HuH-7.5 (cell line): ENCODE results near the gene NLGN1.
A peak's percentile ranks its signal among the peaks of the same experiment; 100 is the strongest.
"Not testable (repeated sequence)": the region's sequence is repeated elsewhere in the genome, so short reads cannot be mapped to it uniquely, and the experiment has no call there.

Experiments used
- DNase-seq: peaks from one replicate; pipeline ENCODE4 v3.0.0; 2011; ENCODE audit warnings: low spot score

NLGN1 gene

DNA sequence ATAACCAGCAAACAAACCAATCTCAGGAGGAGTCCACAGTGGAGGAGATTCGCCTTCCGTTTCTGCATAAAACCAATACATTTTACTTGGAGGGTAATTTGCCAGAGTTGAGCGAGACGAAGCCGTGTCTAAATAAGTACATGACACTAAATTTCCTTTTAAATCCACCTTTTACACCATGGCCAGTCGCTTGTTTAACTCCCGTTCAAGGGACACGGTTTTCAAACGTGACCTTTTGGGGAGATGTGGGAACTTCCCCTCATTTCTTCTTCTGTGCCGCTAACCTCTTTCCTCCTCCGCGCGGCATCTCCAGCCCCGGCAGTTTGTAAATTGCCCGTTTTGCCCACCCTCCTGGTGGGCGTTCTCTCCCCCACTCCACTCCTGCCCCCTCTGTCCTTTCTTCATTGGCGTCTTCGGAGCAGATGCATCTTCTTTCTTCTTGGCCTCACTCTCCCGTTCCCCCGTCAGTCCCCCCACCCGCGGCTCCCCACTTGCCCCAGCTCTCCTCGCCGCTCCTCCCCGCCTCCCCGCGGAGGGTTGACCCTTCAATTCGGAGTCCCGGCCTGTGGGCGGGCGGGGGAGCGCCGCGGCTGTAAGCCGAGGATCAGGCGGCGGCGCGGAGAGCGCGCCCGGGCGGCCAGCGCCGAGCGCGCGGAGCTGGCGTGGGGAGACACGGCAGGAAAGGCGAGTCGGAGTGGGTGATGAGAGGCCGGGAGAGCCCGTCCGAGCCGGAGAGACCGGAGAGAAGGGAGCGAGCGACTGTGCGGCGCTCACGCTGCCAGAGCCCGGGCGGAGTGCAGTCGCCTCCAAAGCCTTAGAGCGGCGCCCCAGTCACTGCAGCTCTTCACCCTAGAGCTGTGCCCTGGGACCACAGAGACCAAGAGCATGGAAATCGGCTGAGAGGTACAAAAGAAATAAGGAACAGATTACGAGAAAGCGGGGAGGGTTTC is at the start of gene NLGN1:
TSS of gene NLGN1 (plus strand) at position 584 of the 950 bp plus-strand sequence.
- DNase-seq, result peak; percentile 21

DNA sequence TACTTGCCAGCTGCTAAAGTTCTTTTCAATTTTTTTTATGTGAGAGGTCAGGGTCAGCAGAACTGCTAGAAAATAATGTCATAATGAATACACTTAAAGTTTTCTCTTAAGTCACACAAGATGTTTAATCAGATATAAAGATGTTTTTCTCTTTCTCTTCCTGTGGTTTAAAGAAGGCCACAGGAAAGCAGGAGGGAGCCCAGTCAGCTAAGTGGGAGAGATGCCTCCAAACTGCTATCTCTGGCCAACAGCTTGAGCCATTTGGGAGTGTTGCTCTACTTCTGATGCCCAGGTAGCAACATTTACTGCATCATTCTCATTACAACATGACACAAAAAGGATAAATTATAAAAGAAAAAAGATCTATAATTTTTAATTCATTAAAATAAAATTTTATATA is 45.7 kb upstream of the NLGN1 start:
- DNase-seq, result no peak

DNA sequence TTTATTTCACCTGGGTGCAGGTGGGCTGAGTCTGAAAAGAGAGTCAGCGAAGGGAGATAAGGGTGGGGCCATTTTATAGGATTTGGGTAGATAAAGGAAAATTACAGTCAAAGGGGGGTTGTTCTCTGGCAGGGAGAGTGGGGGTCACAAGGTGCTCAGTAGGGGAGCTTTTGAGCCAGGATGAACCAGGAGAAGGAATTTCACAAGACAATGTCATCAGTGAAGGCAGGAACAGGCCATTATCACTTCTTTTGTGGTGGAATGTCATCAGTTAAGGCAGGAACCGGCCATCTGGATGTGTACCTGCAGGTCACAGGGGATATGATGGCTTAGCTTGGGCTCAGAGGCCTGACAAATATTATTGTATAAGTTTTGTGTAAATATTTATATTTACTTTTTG is 44.4 kb upstream of the NLGN1 start:
- not testable (repeated sequence) for DNase-seq

DNA sequence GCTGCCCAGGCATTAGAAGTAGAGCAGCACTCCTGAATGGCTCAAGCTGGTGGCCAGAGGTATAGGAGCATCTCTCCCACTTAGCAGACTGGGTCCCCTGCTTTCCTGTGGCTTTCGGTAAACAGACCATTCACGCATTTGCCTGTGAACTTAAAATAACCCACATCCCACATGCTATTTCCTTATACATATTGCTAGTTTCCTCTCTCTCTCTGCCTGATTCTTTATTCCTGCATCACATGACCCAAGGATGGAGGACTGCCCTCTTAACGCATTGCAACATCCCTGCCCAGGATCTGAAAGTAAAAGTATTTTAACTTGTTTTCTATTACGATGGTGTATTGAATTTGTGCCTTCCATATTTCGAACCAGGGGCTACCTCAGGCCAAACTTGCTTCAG is 43.4 kb upstream of the NLGN1 start:
- DNase-seq, result no peak

- no peak for DNase-seq
Observed at GRCh38 chr3:173371848-173372487, 25.6 kb upstream of the NLGN1 start.

DNA sequence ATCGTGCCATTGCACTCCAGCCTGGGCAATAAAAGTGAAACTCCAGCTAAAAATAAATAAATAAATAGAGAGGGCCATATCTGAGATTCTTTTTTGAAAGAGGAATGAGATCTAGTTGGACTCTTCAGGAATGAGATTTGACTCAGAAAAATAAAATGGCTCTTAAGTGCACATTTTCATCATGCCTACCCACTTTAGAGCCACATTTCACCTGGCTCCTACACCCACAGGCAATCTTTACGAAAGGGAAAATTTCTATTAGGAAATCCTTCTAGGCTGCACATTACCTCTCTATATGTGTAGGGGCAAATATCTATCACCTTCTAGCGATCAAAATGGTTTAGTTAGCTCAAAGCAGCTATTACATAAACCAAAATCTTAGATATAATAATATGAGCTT is 16.9 kb upstream of the NLGN1 start:
- DNase-seq, result no peak

GRCh38 chr3:173381936-173382335 is 15.6 kb upstream of the NLGN1 start:
- not testable (repeated sequence) for DNase-seq

- DNase-seq, result peak; percentile 32
Observed at GRCh38 chr3:173395073-173395411, 2.5 kb upstream of the NLGN1 start.

DNA sequence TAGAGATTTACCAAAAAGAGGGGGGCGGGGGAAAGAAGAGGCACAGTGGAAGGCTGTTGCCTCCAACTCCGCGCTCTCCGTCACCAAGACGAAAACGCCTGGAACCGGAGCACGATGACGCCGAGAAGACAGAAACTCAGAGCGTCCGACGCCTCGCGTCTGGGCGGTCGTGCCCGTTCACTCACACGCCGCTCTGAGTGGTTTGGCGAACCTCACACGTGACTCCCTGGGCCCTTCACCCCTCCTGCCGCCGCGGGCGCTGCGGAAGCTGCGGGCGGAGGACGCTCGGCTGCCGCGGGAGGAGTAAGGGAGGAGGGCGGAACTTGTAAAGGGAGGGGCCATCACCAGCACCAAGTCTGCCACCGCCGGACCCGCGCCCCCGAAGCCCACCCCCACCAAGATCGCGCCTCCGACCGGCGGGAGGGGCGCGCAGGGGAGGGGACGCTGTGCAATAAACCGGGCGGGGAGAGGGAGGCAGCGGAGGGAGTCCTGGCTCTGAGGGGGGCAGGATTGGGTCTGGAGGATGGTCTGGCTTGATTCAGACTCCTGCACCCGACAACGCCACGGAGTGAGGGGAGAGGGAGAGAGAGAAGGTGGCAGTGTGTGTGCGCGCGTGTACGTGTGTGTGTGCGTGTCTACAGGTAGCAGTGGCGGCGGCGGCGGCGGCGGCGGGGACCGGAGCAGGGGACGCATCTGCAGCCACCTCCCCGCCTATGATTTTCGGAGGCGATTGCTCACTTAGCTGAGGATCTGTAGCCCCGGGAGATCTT is 1.9 kb upstream of the NLGN1 start:
- DNase-seq, result peak; percentile 47

- no peak for DNase-seq
Observed at GRCh38 chr3:173396191-173397041, 1.1 kb upstream of the NLGN1 start.

DNA sequence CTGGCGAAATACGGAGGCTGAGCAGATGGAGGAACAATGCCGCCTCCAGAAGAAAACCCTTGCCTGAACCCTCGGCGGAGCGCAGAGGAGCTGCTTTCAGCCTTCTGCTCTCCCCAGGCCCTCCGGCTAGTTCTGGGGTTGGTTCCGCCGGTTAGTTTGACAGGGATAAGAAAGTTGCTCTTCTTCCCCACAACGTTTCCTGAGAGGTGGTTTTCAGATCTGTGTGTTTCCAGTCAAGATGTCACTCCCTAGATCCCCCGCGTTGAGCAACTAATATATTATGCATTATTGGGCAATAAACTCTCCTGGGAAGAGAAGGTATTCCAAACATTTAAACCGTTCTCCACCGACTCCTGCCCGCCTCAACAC is 551 bp downstream of the NLGN1 start:
- DNase-seq, result no peak

GRCh38 chr3:173399044-173399443 is 1.5 kb downstream of the NLGN1 start:
- DNase-seq, result no peak

- DNase-seq, result no peak
Observed at GRCh38 chr3:173401369-173401768, 3.8 kb downstream of the NLGN1 start.

DNA sequence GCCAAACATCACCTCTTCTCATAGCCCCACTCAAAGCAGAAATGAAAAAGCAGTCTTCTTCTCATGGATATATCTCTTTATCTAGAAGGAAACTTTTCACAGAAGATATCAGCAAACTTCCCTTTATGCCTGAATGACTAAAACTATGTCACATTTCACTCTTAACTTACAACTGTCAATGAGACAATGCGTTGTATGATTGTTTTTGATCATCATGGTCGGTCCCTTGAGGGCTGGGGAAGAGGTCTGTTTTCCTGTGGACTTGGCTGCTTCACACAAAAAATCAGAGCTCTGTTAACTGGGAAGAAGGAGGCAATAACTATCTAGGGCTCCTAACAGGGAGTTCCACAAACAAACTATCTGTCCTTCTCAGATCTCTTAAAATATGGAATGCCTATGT is 5.1 kb downstream of the NLGN1 start:
- no peak for DNase-seq

GRCh38 chr3:173403376-173403775 is 5.8 kb downstream of the NLGN1 start:
- DNase-seq, result no peak

DNA sequence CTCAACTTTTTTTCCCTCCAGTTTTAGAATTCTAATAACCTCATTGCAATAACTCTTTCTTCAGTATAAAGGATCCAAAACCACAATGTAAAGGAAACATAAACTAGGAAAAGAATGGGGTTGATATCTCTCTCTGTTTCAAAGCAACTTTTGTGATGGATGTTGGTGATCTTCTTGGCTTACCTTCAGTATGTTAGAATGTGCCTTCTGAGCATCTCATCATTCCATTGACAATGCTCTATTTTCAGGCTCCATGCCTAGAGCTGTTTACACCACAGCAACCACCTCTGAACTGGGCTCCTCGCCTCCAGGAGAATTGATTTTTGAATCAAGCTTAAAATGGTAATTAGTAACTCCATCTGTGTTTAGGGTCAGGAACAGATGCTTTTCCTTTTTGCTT is 6.6 kb downstream of the NLGN1 start:
- no peak for DNase-seq

GRCh38 chr3:173410436-173410835 is 12.9 kb downstream of the NLGN1 start:
- DNase-seq, result no peak

DNA sequence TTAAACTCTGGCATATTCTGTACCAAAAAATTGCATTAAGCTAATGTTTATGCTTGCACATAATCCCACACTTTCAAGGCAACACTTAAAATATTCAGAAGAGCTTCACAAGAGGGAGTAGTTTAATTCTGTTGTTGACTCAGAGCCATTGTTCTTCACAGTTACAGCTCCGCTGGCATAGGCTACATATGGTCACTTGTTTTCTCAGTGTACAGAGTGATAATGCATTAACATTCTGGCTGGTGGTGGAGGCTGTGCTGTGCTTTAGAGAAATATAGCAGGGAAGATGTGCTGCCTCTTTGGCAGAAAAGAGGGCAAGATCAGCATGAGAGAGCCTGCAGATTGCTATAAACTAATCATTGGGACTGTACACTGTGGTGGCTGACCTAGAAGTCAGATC is 13.3 kb downstream of the NLGN1 start:
- no peak for DNase-seq

DNA sequence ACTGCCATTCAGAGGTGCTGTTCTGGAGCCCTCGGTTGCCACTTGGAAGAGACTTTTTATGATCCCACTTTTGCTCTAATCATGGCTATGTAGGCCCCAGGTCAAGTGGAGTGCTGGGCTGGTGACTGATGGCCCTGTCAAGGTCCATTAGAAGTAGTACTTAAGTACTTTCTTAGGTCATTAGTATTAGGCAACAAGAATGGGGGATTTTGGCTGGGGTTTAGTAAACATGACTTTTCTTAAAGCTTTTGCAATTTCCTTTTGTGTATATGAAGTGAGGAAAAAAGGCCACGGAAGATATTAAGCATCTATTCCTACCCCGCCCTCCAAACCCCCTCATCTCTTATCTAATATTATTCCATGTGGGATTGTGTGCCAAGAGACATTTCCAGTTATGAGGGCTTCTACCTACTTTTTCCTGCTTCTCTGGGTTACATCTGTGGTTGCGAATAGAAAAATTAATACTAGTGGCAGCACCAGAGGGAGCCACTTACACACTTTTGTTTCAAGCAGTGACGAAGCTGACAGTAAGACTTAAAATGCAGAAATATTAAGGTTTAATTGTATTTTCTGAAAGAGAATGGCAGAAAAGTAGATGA is 13.9 kb downstream of the NLGN1 start:
- DNase-seq, result no peak

- DNase-seq, result no peak
Observed at GRCh38 chr3:173416070-173416469, 18.5 kb downstream of the NLGN1 start.

DNA sequence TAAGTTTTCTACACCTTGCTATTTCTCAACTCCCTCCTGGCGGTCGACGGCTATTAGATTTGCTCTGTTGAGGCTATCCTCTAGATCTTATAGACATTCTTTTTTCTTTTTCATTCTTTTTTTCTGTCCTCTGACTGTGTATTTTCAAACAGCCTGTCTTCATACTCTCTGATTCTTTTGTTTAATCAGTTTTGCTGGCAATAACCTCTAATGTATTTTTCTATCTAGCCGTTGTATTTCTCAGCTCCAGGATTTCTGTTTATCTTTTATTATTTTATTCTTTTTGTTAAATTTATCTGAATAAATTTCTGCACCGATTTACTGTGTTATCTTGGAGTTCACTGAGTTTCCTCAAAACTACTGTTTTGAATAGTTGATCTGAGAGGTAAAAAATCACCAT is 31.5 kb downstream of the NLGN1 start:
- DNase-seq, result no peak

- DNase-seq, result no peak
Observed at GRCh38 chr3:173429527-173429926, 32.0 kb downstream of the NLGN1 start.
